Measurements from ENCODE around the gene FNDC11.
"Not testable (repeated sequence)": the region's sequence is repeated elsewhere in the genome, so short reads cannot be mapped to it uniquely, and the experiment has no call there.

Gene FNDC11

DNA sequence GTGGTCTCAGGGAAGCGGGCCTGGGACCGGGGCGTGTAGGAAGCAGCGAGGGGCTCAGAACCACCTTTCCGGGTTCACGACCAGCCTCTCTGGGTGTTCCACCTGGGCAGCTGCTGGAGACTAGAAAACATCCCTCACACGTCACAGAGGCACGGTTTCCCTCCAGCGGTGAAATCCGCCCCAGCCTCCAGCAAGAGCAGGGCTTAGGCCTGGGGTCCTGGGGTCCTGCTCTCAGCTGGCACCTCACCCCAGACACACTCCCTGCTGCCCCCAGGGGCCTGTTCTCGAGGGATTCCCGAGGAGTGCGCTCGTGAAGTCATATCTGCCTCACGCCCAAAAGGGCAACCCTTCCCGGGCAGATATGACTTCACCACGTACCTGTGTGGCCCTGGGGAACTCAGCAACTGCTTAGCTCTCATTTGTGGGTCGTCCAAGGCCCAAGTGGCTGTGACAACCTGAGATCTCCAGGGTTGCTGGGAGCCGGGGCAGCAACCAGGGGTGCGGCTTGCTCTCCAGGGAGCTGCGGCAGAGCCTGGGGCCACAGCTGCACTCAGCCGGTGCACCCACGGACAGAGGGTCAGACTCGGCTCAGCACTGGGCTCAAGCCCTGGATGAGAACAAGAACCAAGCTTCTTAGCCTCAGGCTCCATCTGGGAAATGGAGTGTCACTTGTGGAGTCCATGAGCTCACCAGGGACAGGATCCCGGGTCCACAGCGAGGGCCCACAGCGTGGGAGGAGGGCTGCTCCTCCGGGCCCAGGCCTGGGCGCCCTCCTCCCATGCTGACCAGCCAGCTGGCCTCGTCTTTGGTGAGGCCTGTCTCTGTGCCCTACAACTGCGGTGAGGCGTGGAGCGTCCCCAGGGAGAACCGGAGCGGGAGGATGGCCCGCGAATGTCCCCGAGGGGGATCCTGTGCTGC is 661 bp downstream of the FNDC11 start:
- DNase-seq: no peak

- DNase-seq: no peak
Measured at GRCh38 chr20:63555661-63556381, 1.9 kb downstream of the FNDC11 start.

GRCh38 chr20:63556873-63557478 is 3.0 kb downstream of the FNDC11 start:
- DNase-seq: no peak

DNA sequence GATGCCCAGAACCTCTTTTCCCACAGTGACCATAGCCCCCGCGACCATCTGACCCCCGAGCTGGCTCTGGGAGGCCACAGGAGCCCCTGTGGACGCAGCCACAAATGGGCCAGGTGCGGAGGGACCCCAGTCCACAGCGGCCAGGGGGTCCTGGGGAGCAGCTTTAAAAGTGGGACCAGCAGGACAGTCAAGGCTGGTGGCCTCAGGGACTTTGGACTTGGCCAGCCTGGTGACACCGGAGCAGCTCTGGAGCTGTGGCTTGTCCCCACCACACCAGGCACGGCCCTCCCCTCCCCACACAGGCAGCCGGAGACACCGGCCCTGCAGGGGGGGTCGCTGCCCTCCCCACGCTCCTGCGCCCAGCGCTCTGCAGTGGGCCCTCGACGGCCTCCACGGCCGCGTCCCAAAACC is 3.5 kb downstream of the FNDC11 start:
- no peak for DNase-seq

DNA sequence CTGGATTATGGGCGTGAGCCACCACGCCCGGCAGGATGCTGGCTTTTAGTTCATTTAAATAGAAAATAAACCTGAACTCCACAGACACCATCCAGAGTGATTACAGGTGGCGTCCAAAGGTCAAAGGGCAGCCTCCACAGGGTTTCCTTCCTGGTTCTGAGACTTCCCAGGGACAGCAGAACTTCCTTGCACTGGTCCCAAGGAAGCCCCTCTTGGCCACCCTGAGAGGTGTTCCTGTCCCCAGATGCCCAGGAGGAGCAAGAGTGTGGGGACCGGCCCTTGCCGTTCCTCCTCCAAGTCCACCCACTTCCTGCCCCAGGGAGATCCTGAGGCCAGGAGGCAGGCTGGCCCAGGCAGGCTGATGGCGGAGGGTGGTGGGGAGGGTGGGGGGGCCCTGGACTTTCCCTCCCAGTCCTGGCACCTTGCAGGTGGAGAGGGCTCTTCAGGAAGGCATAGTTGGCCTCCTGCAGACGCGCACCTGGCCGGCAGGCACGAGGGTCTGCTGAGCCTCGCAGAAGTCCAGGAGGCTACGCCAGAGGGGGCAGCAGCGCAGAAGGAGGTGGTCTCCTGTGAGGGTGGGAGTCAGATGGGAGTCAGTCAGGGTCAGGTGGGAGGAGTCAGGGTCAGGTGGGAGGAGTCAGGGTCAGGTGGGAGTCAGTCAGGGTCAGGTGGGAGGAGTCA is 5.0 kb downstream of the FNDC11 start:
- DNase-seq: no peak

DNA sequence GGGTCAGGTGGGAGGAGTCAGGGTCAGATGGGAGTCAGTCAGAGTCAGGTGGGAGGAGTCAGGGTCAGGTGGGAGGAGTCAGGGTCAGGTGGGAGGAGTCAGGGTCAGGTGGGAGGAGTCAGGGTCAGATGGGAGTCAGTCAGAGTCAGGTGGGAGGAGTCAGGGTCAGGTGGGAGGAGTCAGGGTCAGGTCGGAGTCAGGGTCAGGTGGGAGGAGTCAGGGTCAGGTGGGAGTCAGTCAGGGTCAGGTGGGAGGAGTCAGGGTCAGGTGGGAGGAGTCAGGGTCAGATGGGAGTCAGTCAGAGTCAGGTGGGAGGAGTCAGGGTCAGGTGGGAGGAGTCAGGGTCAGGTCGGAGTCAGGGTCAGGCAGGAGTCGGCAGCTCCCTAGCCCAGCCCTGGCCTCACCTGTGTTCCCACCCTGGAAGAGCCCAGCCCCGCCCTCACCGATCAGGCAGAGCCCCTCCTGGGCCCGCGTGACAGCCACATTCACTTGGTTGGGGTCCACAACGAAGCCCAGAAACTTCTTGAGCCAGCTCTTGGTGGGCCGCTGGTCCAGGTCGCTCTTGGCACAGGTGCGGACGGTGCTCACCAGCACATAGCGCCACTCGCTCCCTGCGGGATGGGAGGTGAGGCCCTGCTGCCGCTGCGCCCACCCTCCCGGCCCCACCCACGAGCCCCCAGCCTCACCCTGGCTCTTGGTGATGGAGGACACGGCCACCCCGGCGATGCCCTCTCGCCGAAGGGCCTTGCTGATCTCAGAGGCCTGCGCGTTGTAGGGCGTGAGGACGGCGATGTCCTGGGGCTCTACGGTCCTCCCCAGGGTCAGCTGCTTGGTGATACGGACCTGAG is 5.8 kb downstream of the FNDC11 start:
- DNase-seq: not testable (repeated sequence)

DNA sequence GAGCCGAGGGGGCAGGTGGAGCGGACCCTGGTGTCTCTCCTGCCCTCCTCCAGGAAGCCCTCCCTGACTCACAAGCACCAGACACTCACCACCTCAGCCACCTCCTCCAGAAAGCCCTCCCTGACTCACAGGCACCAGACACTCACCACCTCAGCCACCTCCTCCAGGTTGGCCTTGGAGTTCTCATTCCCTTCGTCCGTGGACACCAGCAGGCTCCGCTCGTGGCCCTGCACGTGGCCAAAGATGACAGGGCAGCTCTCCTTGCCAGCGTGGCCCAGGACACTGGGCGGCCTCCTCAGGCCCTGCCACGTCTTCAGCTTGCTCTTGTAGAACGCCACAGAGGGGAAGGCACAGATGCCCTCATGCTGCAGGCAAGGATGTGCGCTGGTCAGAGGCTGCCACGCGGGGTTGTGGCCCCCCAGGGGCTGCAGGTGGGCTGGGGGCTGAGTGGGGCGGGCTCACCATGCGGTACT is 6.4 kb downstream of the FNDC11 start:
- no peak for DNase-seq

DNA sequence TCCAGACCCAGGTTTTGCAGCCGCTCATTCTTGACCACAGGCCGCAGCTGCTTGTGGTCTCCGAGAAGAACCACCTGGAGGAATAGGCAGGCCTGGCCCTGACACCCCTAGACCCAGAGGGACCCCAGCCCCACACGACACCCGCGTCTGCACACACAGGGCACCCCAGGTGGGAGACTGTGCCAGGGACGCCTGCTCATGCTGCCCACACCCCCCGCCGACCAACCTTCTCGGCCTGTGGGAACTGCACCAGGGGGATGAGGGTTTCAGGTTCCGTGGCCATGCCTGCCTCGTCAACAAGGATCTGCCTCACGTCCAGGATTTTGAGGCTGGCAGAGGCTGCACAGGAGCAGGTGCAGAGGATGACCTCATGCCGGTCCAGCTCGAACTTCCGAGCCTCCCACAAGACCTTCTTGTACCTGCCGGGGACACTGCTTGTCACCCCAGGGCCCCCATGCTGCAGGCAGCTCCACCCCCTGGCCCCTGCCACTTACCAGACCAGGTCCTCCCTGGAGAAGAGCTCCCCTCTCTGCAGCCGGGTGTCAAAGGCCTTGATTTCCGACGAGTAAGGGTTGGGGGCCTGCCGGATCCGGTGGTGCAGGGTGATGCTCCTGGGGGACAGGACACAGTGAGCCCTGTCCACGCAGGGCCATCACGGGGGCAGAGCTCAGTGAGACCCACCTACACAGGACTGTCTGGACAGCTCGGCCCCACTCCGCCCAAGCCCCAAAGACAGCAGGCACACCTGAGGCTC is 7.1 kb downstream of the FNDC11 start:
- DNase-seq: no peak

GRCh38 chr20:63561624-63562396 is 7.9 kb downstream of the FNDC11 start:
- DNase-seq: no peak

- no peak for DNase-seq
Measured at GRCh38 chr20:63562461-63563224, 8.7 kb downstream of the FNDC11 start.

DNA sequence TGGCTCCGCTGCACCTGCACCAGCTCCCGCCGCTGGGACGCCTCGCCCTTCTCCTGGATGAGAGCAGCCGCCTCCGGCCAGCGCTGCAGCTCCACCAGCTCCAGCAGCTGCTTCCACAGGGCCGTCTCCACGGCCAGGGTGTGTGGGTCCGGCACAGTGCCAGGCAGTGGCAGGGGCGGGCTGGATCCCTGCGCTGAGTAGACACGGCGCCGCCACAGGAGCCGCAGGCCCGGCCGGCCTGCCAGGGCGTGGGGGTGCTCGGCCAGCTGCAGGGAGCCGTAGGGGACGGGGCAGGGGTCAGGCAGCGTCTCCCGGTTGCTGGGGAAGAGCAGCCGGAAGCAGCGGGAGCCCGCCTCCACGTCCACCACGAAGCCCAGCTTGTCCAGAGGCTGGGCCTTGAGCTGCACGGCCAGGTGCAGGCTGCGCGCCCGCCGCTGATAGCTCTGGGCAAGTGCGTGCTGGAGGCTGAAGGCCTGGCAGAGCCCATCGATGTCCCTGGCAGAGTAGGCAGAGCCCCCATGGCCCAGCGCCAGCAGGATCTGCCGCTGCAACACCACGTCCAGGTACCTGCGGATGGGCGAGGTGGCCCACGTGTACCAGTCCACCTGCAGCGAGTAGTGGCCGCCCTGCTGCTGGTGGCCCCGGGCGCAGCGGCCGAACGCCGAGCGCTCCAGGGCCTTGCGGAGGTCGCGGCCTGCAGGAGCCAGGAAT is 9.4 kb downstream of the FNDC11 start:
- DNase-seq: no peak

DNA sequence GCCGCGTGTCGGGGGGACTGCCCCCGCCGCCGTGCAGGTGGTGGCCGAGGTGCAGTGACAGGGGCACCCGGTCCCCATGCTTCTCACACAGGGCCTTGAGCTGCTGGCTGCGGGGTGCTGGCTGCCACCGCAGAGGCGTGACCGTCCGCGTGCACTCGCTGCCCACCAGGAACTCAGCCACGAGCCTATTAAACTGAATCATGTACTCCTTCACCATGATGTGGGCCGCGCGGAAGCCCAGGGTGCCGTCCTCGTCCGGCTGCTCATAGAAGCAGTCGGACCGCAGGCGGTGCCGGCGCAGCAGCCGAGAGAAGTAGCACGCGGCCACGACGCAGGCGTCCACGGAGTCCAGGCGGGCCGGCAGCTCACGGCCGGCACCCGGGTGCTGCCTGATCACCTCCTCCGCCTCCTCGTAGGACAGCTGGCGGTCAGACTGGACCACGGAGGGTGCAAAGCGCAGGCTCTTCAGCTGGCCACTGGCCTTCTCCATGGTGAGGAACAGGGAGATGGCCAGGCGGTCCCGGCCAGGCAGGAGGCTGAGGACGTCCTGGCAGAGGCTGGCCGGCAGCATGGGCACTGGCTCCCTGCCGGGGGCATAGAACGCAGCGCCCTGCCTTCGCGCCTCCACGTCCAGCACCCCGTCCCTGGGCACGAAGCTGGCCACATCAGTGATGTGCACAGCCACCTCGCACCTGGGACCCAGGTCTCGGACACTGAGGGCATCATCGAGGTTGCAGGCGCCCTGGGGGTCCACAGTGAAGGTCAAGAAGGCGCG is 10.3 kb downstream of the FNDC11 start:
- no peak for DNase-seq

- no peak for DNase-seq
Measured at GRCh38 chr20:63565021-63565698, 11.2 kb downstream of the FNDC11 start.

- DNase-seq: no peak
Measured at GRCh38 chr20:63565699-63566335, 11.9 kb downstream of the FNDC11 start.

DNA sequence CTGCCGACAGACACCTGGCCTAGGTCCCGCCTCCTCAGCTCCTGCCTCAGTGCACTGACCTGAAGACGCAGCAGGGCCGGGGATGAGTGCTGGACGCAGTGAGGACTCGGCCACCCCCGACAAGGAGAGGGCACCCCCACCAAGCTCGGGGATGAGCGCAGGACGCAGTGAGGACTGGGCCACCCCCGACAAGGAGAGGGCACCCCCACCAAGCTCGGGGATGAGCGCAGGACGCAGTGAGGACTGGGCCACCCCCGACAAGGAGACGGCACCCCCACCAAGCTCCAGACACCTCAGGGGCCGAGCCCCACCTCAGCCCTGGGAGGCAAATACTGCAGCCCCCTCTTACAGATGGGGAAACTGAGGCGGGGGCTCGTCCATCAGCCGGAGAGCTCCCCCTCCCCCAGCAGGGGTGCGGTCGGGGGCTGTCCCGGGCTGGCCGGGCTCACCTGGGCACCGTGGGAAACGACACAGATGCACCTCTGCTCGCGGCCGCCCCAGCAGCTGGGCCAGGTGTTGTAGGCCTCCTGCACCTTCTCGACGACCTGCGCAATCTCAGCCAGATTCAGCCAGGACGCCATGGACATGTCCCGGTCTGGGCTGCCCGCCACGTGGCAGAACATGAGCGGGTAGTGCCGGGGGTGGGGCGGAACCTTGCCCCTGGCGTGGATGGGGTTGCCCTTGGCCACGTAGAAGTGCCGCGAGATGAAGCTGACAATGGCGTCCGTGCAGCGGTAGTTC is 12.6 kb downstream of the FNDC11 start:
- DNase-seq: no peak

DNA sequence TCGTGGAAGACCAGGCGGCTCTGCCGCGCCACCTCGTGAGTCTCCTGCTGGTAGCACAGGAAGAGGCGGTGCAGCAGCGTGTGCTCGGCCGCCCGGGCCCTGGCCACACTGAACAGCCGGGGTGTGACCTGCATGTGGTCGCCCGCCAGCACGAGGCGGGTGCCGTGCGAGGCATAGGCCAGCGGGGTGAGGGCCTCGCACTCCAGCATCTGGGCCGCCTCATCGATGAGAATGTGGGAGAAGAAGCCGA is 13.1 kb downstream of the FNDC11 start:
- no peak for DNase-seq

All from NCI-H1092 treated with DMSO at 0.1 percent for 48 hours (cell line).